Right lobe of liver (tissue), 4 donors: ENCODE results near the gene STXBP6.

Source experiments
- POLR2A ChIP-seq: fragments of 450-650 bp; IDR thresholded peaks from one replicate; pipeline ENCODE4 v1.6.1; 2017; ENCODE audit warnings: antibody characterized with exemption, mild to moderate bottlenecking
- TF ChIP-seq, protein P1 (sequence below), 4 donors: fragments of 200-600 bp in 3 of 4; fragments of 450-650 bp in 1 of 4; IDR thresholded peaks; one replicate each; pipeline versions ENCODE4 v1.5.1 to v1.8.0; 2016 to 2022; ENCODE audit warnings: antibody characterized with exemption in 4 of 4, mild to moderate bottlenecking in 2 of 4
- donor health status: DM: no; HTN: no; CAD: no.
- donor health status: DM: no; HTN: no; CAD: no.
- donor health status: DM: no; HTN: yes; CAD: no.

DNA sequence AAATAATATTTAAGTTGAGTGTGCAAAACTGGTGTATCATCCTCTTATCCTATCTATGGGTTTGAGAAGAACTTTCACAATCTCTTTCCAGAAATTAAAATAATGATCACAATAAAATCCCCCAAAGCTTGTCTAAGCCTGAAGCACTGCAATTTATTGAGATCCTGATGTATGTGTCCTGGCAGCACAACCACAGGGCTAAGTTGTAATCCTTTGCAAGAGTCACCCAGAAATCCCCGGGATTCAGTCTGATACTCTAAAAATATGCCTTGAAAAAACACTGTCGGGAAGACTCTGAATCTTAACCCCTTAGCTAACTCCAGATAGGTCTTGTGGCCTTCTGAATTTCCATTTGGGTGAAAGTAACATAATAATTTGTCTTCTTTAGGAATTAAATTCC is 40.3 kb upstream of the STXBP6 start:
- TF ChIP-seq, protein P1, sequence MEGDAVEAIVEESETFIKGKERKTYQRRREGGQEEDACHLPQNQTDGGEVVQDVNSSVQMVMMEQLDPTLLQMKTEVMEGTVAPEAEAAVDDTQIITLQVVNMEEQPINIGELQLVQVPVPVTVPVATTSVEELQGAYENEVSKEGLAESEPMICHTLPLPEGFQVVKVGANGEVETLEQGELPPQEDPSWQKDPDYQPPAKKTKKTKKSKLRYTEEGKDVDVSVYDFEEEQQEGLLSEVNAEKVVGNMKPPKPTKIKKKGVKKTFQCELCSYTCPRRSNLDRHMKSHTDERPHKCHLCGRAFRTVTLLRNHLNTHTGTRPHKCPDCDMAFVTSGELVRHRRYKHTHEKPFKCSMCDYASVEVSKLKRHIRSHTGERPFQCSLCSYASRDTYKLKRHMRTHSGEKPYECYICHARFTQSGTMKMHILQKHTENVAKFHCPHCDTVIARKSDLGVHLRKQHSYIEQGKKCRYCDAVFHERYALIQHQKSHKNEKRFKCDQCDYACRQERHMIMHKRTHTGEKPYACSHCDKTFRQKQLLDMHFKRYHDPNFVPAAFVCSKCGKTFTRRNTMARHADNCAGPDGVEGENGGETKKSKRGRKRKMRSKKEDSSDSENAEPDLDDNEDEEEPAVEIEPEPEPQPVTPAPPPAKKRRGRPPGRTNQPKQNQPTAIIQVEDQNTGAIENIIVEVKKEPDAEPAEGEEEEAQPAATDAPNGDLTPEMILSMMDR (IDR thresholded peaks at IDR 0.05), result no peak
- TF ChIP-seq POLR2A, result no peak
